ENCODE data around the gene RIMKLB.
A peak's percentile ranks its signal among the peaks of the same experiment; 100 is the strongest.
"Not testable (repeated sequence)": the region's sequence is repeated elsewhere in the genome, so short reads cannot be mapped to it uniquely, and the experiment has no call there.

RIMKLB gene

GRCh38 chr12:8695116-8695515 lies 2.7 kb upstream of the RIMKLB start:
- DNase-seq (ENCODE audit: low spot score): no peak

DNA sequence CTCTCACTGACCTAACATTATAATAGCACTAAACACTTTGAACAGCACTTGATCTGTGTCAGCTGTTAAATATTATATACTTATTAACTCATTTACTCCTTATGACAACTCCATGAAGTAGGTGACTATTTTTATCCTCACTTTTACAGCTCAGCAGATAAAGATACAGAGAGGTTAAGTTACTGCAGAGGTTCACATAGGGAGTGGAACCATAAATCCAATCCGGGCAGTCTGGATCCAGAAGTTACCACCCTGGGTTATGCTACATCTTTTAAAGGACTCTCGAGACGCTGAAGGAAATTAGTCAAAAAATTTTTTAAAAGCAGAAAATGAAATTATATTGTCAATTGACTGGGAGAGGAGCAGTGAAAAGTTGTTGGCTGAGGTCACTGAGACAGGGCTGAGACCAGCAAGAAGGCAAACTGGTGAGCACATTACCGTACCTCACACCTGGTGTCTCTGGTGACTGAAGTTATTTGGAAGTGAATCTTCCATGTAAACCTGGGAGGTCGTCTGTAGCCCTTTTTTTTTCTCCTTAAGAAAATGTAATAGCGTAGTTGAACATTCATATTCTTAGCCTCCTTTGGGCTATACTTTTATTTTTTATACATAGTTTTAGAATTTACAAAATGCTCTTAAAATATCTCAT lies 1.2 kb upstream of the RIMKLB start:
- DNase-seq (ENCODE audit: low spot score): peak; percentile 29

DNA sequence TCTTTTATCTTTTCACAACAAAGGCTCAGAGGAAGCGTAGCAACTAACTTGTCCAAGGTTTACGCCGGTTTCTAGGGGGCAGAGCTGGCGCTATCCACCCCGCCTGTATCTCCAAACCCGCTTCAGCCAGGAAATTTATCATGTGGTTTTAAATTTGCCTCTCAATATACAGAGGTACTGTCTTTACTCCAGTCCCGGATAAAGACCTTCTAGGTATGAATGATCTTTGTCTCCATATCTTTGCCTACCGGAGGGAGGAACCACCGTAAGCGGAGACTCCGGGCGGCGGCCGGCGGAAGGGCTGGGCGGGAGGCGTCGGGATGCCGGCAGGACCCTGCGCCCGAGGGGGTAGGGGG lies 693 bp upstream of the RIMKLB start:
- peak; percentile 50 for DNase-seq (ENCODE audit: low spot score)

- DNase-seq (ENCODE audit: low spot score): peak; percentile 57
Measured at GRCh38 chr12:8698132-8698851, 501 bp downstream of the RIMKLB start.

GRCh38 chr12:8698879-8699278 lies 1.1 kb downstream of the RIMKLB start:
- no peak for DNase-seq (ENCODE audit: low spot score)

- peak; percentile 25 for DNase-seq (ENCODE audit: low spot score)
Measured at GRCh38 chr12:8699714-8700113, 1.9 kb downstream of the RIMKLB start.

DNA sequence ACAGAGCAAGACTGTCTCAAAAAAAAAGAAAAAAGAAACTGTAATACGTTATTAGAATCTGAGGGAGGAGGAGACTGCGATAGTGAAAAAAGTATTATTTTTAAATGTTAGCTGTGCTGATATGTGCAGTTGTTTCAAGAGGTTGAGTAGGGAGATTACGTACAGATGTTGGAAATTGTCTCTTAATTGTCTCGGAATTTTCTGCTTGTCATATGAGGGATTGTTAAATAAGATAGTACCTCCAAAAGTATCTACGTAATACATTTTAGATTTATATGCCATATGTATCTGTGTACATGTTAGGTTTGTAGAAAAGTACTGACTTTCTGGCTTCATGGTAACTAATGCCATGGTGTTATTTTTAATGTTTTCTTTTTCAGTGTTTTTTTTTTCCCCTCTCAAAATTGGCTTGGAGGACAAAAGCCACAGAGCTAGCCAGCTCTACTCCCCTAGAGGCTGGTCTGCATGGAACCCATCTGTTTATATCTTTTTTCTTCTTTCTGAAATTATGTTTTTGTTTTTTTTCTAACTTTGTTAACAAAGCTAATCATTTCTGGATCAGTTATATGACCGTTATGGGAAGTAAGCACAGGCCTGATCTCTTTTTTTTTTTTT lies 3.4 kb downstream of the RIMKLB start:
- DNase-seq (ENCODE audit: low spot score): no peak

DNA sequence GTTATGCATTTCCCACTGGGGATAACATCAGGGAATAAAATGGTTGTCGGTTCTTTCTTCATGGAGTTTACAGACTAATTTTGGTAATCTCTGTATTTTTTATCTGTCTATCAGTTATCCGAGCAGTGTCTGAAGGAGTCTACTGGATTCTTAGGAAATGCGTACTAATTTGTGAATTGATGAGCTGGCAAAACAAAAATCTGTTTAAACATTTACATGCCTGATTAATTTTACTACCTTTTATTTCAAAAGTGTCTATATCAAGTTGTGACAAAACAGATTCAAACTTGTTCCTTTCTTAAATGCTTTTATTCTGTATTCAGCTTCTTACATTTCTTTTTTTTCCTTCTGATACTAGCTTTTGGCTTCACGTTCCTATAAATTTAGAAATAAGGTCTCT lies 4.4 kb downstream of the RIMKLB start:
- DNase-seq (ENCODE audit: low spot score): no peak

DNA sequence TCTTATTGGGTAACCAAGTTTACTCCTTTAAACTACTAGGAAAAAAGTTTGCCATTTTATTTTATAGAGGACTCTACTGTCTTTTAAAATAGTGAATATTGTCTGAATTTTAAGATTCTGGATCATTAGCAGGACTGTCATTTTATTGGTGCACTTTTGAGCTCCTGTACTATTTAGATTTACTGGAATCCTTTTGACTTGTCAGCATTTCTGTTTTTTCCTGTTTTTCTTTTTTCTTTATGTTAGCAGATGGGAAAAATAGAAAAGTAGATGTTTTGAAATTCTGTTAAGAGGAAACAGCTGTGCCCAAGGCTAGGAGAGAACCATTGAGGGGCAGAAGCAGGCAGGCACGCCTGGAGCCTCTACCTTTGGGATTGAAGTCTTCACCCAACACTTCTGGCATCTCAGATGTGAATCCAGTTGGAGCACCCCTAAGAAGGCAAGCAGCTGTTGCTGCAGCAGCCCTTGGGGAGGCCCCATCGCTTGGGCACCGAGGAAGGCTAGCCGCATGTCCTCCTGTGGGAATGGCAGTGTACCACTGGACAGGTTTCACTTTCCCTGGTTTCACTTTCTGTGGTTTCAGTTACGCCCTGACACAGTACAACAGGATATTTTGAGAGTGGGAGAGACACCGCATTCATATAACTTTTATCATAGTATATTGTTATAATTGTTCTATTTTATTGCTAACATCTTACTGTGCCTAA lies 11.5 kb downstream of the RIMKLB start:
- DNase-seq (ENCODE audit: low spot score): peak; percentile 51

DNA sequence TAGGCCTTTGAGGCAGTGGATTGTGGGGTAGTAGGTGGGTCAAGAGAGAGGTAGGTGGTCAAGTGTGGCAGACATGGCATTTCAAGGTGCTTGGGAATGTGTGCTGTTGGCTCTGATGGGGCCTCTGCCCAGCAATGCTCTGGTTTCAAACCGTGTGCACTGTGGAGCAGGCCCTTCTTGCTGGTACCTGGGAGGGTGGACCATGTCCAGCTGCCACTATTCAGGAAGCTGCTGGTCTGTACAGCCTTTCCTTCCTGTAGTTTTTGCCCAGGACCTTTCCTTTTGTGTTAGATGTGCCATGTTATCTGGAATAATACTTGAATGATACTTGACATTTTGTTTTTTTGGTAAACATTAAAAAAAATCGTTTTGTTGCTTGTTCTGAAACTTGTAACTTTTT lies 14.8 kb downstream of the RIMKLB start:
- no peak for DNase-seq (ENCODE audit: low spot score)

DNA sequence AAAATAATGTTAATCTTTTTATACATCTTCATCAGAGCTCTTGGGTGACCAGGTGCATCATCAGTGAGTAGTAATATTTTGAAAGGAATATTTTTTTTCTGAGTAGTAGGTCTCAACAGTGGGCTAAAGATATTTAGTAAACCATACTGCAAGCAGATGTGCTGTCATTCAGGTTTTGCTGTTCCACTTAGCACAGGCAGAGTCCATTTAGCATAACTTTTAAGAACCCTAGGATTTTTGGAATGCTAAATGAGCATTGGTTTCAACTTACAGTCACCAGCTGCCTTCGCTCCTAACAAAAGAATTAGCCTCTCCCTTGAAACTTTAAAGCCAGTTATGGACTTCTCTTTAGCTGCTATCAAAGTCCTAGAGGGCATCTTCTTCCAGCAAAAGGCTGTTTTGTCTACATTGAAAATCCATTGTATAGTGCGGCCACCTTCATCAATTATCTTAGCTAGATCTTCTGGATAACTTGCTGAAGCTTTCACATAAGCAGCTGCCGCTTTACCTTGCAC lies 24.6 kb downstream of the RIMKLB start:
- no peak for DNase-seq (ENCODE audit: low spot score)

GRCh38 chr12:8734873-8735381 lies 37.1 kb downstream of the RIMKLB start:
- DNase-seq (ENCODE audit: low spot score): no peak

DNA sequence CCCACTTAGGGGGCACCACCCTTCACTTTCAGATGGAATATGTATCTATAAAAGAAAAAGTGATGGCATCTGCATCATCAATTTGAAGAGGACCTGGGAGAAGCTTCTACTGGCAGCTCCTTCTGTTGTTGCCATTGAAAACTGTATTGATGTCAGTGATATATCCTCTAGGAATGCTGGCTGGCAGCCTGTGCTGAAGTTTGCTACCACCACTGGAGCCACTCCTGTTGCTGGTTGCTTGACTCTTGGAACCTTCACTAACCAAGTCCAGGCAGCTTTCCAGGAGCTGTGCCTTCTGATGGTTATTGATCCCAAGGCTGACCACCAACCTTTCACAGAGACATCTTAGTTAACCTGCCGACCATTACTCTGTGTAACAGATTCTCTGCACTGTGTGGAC lies 44.7 kb downstream of the RIMKLB start:
- peak; percentile 63 for DNase-seq (ENCODE audit: low spot score)

GRCh38 chr12:8743121-8743520 lies 45.3 kb downstream of the RIMKLB start:
- not testable (repeated sequence) for DNase-seq (ENCODE audit: low spot score)

DNA sequence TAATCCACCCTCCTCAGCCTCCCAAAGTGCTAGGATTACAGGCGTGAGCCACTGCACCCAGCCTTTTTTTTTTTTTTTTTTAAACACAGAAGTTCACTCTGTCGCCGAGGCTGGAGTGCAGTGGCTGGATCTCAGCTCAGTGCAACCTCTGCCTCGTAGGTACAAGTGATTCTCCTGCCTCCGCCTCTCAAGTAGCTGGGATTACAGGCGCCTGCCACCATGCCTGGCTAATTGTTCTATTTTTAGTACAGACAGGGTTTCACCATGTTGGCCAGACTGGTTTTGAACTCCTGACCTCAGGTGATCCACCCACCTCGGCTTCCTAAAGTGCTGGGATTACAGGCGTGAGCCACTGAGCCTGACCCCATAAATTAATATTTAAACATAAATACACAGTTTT lies 47.8 kb downstream of the RIMKLB start:
- not testable (repeated sequence) for DNase-seq (ENCODE audit: low spot score)

- no peak for DNase-seq (ENCODE audit: low spot score)
Measured at GRCh38 chr12:8746046-8746445, 48.3 kb downstream of the RIMKLB start.

GRCh38 chr12:8760076-8760475 lies 62.3 kb downstream of the RIMKLB start:
- not testable (repeated sequence) for DNase-seq (ENCODE audit: low spot score)

DNA sequence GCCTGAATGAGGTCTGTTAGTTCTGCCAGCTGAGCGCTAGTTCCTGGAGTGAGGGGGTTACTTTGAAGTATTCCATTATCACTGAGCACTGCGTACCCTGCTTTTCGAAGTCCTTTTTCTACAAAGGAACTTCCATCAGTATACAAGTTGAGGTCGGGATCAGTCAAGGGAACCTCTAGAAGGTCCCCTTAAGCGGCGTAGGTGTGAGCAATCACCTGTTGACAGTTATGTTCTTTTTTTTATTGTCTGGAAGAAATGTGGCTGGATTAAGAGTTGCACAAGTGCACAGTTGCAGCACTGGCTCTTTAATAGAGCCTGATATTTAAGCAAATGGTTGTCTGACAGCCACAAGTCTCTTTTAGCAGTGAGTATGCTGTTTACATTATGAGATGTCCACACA lies 64.9 kb downstream of the RIMKLB start:
- not testable (repeated sequence) for DNase-seq (ENCODE audit: low spot score)

GRCh38 chr12:8766121-8766520 lies 68.3 kb downstream of the RIMKLB start:
- not testable (repeated sequence) for DNase-seq (ENCODE audit: low spot score)

DNA sequence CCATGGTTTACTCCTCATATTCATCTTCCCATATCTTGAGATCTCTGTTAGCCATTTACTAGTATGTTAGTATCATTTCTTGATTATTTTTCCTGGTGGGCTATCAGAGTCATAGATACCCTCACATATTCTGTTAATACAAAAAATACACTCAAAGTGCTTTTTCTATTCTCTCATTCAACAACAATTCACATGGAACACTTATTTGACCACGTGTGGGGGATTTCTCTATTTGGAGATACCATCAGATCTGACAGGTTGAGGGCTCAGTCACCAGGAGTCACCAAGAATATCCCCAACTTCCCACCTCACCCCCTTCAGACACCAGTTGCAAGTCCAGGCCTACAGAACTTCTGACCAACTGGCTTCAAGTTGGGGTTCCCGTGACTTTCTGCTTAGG lies 72.7 kb downstream of the RIMKLB start:
- no peak for DNase-seq (ENCODE audit: low spot score)

DNA sequence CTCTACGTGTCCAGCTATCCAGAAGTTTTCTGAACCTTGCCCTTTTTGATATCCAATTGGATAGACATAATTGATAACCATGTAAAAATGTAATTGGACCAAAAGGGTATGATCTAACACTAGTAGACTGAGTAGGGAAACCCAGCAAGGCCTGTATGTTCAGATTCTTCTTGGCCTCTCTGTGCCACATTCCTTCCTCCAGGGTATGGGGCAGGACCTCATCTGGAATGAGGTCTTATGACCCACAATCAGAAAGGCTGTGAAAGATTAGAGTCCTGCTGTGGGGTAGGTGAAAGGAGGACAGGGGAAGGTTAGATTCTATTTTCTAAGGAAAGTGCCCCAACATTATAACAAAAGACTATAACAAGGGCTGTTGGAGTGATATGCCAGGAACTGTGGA lies 73.3 kb downstream of the RIMKLB start:
- DNase-seq (ENCODE audit: low spot score): no peak

DNA sequence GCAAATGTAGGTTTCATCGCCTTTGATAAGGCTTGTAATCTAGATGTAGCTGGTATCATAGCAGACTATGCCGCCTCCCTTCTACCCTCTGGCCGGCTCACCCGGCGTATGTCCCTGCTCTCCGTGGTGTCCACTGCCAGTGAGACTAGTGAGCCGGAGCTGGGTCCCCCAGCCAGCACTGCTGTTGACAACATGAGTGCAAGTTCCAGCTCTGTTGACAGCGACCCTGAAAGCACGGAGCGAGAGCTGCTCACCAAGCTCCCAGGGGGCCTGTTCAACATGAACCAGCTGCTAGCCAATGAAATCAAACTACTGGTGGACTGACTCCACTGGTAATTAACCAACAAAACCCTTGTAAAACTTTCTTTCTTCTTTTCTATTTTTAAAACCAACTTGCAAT lies 75.7 kb downstream of the RIMKLB start:
- DNase-seq (ENCODE audit: low spot score): no peak

Measured in kidney tubule cell (primary cell).